Stimulated activated CD4-positive, alpha-beta T cell treated with anti-CD3 and anti-CD28 coated beads, Interleukin-12 subunit alpha, Interleukin-12 subunit beta, amount 100 ng/mL, for 48 hours (primary cell): ENCODE measurements around the gene XPNPEP1.
"Not testable (repeated sequence)": the region's sequence is repeated elsewhere in the genome, so short reads cannot be mapped to it uniquely, and the experiment has no call there.

Source experiments
- DNase-seq, 3 donors: peaks; one replicate each; pipeline ENCODE4 v3.0.0-alpha.2; 2020; ENCODE audit warnings: low read depth in 2 of 3, low spot score in 1 of 3

Gene XPNPEP1

GRCh38 chr10:109924967-109925620 is 1.8 kb upstream of the XPNPEP1 start:
- no peak for DNase-seq

- no peak for DNase-seq
Observed at GRCh38 chr10:109924087-109924486, 776 bp upstream of the XPNPEP1 start.

GRCh38 chr10:109922358-109922975 is 844 bp downstream of the XPNPEP1 start:
- no peak for DNase-seq

GRCh38 chr10:109920016-109920415 is 3.3 kb downstream of the XPNPEP1 start:
- no peak for DNase-seq

- DNase-seq = no peak
Observed at GRCh38 chr10:109919220-109919619, 4.1 kb downstream of the XPNPEP1 start.

- not testable (repeated sequence) for DNase-seq
Observed at GRCh38 chr10:109918707-109919106, 4.6 kb downstream of the XPNPEP1 start.

- DNase-seq = no peak
Observed at GRCh38 chr10:109915566-109915965, 7.7 kb downstream of the XPNPEP1 start.

GRCh38 chr10:109914966-109915365 is 8.3 kb downstream of the XPNPEP1 start:
- peak in 1 of 3 donors; percentile 35 for DNase-seq

- no peak for DNase-seq
Observed at GRCh38 chr10:109913306-109913892, 9.9 kb downstream of the XPNPEP1 start.

- DNase-seq = no peak
Observed at GRCh38 chr10:109912335-109913281, 10.7 kb downstream of the XPNPEP1 start.

GRCh38 chr10:109911903-109912302 is 11.4 kb downstream of the XPNPEP1 start:
- DNase-seq = no peak

- no peak for DNase-seq
Observed at GRCh38 chr10:109906316-109906715, 17.0 kb downstream of the XPNPEP1 start.

- no peak for DNase-seq
Observed at GRCh38 chr10:109904397-109904796, 18.9 kb downstream of the XPNPEP1 start.

- no peak for DNase-seq
Observed at GRCh38 chr10:109902992-109903947, 20.0 kb downstream of the XPNPEP1 start.

- no peak for DNase-seq
Observed at GRCh38 chr10:109899356-109900331, 23.7 kb downstream of the XPNPEP1 start.

- DNase-seq = no peak
Observed at GRCh38 chr10:109898666-109899355, 24.5 kb downstream of the XPNPEP1 start.

- no peak for DNase-seq
Observed at GRCh38 chr10:109898007-109898406, 25.3 kb downstream of the XPNPEP1 start.

- no peak for DNase-seq
Observed at GRCh38 chr10:109895848-109896247, 27.5 kb downstream of the XPNPEP1 start.
